ENCODE measurements around the gene GMDS.
"Not testable (repeated sequence)": the region's sequence is repeated elsewhere in the genome, so short reads cannot be mapped to it uniquely, and the experiment has no call there.

Gene GMDS

DNA sequence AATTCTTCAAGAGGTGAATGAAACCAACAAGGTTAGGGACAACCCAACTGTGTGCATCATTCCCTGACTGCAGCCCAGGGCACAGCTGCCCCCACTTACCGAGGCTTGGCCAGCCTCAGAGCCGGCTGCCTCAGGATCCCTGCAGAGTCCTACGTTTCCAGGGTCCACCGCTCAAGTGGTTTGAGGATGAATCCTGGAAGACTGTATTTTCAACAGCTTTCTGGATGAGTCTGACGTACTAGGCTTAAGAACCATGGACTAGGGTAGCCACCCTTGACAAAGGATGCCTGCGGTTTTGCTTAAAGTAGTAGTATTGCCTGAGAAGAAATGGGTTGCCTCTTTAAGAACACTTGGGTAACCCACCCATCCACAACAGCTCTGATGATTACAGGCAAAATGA is 534.3 kb downstream of the GMDS start:
- DNase-seq (ENCODE audit: low read depth in 2 of 2) = no peak

GRCh38 chr6:1709234-1709641 is 536.2 kb downstream of the GMDS start:
- no peak for DNase-seq (ENCODE audit: low read depth in 2 of 2)

DNA sequence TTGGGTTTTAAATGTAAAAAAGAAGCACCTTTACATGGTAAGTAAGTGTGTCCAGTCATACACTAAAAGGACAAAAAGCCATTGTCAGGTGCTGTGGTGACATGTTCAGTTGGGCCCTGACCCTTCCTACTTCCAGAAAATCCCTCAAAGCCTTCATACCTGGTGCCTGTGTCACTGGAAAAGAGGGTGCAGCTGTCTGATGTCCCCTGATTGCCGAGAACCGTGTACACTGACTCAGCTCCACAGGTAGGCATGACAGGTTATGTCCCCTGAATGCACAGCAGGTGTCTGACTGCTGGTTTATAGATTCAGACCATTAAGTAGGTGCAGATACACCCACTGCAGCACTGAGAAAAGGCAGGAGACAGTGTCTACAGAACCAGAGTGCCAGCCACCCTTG is 536.6 kb downstream of the GMDS start:
- no peak for DNase-seq (ENCODE audit: low read depth in 2 of 2)

GRCh38 chr6:1708122-1708521 is 537.3 kb downstream of the GMDS start:
- no peak for DNase-seq (ENCODE audit: low read depth in 2 of 2)

- no peak for DNase-seq (ENCODE audit: low read depth in 2 of 2)
Observed at GRCh38 chr6:1705630-1706029, 539.8 kb downstream of the GMDS start.

- DNase-seq (ENCODE audit: low read depth in 2 of 2) = no peak
Observed at GRCh38 chr6:1705183-1705582, 540.2 kb downstream of the GMDS start.

- DNase-seq (ENCODE audit: low read depth in 2 of 2) = no peak
Observed at GRCh38 chr6:1704711-1705110, 540.7 kb downstream of the GMDS start.

DNA sequence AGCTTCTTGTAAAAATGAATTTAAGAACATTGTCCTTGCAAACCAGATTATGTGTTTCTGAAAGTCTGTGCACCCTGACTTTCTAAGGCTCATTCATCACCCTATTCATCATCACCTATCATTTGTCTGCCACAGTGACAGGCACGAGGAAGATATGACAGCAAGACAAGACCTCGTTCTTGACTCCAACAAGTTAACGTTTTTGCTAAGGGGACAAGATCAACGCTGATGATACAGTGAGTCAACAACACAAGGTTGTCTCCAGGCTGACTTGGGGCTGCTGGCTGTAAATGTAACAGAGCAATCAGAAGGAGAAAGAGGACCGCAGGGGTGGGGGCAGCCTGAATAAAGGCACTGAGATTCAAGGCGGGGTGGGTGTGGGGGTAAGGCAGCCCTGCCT is 541.5 kb downstream of the GMDS start:
- no peak for DNase-seq (ENCODE audit: low read depth in 2 of 2)

- no peak for DNase-seq (ENCODE audit: low read depth in 2 of 2)
Observed at GRCh38 chr6:1703091-1703855, 542.1 kb downstream of the GMDS start.

DNA sequence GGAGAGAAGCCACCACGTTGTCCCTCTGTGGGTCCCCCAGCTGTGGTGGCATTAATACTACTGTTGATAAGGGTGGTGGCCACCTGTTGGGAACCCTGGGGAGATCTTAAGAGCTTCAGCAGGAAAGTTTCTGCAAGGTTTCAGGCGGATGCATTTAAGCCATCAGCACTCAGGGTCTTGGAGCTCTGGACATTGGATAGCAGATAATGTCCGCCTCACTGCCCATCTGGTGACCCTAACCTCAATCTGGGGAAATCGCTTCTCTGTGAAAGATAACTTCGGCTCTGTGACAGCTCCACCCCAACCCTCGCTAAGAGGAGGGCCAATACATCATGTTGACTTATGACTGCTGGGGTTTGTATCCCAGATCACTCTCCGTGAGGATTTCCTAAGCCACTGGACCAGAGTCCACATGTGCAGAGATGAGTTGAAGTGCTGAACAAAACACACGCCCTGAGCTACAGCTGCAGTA is 542.8 kb downstream of the GMDS start:
- no peak for DNase-seq (ENCODE audit: low read depth in 2 of 2)

- no peak for DNase-seq (ENCODE audit: low read depth in 2 of 2)
Observed at GRCh38 chr6:1701668-1702353, 543.6 kb downstream of the GMDS start.

DNA sequence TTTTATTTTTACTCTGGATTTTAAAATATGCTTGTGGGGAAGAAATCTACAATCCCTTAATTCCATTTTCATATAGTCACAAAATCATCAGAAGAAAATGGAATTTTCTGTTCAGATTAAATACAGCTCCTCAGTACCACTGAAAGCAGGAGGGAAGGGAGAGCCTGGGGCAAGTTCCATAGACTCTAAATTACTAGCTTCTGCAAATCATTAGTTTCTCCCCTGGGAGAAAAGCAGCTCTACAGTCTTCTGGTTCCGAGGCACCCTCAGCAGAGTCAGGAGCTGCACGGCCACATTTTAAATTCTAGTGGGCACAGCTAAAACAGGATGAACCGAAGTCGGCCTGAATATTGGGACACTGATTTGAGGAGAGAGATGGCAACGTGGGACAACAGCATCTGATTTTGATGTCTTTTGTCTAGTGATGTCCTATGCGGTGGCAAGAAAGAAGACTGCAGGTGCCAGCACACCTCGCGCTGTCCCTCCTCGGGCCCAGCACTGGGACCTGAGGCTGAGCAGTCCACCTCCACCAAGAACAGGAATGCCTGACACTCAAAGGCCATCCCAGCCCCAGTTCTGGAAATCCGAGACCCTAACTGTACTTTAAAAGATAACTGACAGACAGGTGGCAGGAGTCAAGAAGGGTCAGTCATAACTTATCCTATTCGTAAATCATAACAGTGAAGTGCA is 545.0 kb downstream of the GMDS start:
- DNase-seq (ENCODE audit: low read depth in 2 of 2) = no peak

DNA sequence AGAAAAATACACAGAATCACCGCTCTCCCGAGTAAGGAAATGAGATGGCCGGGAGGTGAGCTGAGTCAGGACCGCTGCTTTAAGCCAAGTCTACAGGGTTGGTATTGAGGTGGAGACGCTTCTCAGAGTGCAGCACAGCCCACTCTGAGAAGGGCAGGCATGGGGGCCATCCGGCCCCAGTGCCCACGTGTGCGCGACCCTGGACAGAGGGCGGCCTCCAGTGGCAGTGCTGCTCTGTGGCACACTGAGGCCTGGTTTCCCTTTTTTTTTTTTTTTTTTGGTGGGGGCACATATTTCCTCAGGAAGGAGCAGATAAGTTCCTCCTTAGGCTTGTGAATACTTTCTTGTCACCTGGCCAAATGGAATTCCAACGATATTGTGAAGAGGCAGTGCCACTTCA is 546.9 kb downstream of the GMDS start:
- DNase-seq (ENCODE audit: low read depth in 2 of 2) = no peak

DNA sequence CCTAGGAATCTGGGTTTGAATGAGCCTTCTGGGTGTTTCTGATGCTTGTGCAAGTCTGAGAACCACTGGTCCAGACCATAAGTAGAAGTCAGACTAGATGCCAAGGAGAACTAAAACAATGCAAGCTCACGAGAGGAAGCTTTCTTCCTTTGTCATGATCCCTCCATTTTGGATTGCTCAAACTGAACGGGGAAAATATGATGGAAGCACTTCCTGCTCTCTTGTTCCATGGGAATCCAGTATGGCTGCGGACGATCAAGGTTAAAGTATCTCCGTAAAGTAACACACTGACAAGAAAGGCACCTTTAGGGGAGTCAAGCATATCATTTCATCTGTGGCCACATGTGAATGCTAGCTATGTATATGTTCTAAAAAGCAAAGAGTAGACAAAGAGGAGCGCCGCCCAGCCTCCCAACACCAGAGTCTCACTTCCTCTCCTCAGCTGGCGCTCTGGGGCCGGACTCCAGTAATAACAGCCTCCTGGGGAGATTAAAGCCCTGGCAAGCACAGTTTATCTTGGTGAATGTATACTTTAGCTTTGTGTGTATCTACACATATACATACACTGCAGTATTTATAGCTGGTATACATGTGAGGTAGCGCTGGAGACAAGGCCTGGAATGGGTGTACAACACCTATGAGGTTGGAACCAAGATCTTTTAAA is 547.6 kb downstream of the GMDS start:
- DNase-seq (ENCODE audit: low read depth in 2 of 2) = no peak

DNA sequence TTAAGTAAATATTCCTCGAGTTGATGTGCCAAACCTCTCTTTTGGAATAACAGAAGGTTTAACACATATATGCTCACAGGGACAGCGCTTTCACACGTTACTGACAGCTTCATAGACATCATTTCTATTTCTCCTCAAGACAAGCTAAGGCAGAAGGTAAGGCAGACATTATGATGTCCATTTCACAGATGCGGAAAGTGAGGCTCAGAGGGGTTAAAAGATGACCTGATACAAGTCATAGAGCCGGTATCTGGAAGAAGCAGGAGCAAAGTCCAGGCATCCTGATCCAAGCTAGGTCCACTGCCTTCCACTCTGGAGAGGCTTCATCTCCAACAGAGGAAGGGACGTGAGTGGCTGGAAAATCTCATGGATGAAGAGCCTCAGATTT is 548.9 kb downstream of the GMDS start:
- DNase-seq (ENCODE audit: low read depth in 2 of 2) = no peak

DNA sequence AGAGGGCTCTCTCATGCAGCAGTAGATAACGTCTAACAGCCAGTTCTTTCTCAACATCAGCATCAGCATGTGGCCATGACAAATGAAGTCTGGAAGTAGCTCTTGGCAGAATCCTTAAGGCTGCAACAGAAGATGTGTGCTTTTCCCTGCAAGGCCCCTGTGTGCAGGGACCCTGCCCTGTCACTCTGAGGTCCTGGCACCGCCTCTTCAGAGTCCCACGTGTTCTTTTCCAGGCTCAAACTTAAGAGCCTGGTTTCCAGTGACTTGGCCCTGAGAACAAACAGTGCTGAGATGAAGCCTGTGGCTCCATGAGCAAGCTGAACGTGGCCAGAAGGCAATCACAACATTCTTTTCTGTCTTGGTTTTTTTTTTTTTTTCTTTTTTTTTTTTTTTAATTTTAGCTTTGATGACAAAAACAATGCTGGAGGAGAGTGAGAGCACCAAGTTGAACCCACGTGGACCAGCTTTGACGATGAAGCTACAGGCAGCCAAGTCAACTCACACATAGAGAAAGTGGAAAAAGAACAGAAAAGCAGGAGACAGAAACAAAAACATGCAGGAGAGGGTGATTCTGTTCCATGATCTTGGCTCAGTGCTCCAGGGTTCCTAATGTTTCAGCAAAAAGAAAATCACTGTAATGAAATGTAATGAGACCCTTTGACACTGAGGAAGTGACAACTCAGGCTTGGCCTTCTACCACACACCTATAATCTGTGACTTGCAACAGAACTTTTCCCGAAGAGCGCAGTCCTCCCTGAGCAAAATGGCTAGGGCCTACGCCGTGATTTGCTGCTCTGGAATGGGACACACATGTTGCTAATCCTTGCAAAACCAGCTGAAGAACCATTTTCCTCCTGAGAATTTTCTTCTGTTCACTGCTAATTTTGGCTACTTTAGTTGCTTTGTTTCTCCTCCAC is 549.6 kb downstream of the GMDS start:
- no peak for DNase-seq (ENCODE audit: low read depth in 2 of 2)

DNA sequence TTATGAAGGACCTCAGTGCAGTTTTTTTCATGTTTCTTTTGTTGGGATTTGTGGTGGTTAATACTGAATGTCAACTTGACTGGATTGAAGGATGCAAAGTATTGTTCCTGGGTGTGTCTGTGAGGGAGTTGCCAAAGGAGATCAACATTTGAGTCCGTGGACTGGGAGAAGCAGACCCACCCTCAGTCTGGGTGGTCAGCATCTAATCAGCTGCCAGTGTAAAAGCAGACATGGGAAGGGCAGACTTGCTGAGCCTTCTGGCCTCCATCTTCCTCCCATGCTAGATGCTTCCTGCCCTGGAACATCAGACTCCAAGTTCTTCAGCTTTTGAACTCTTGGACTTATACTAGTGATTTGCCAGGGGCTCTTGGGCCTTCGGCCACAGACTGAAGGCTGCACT is 553.6 kb downstream of the GMDS start:
- DNase-seq (ENCODE audit: low read depth in 2 of 2) = not testable (repeated sequence)

DNA sequence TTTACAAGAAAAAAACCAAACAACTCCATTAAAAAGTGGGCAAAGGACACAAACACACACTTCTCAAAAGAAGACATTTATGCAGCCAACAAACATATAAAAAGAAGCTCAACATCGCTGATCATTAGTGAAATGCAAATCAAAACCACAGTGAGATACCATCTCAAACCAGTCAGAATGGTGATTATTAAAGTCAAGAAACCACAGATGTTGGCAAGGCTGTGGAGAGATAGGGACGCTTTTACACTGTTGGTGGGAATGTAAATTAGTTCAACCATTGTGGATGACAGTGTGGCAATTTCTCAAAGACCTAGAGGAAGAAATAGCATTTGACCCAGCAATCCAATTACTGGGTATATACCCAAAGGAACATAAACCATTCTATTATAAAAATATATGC is 554.7 kb downstream of the GMDS start:
- DNase-seq (ENCODE audit: low read depth in 2 of 2) = not testable (repeated sequence)

GRCh38 chr6:1689141-1689540 is 556.3 kb downstream of the GMDS start:
- no peak for DNase-seq (ENCODE audit: low read depth in 2 of 2)

- no peak for DNase-seq (ENCODE audit: low read depth in 2 of 2)
Observed at GRCh38 chr6:1688396-1688795, 557.0 kb downstream of the GMDS start.

- DNase-seq (ENCODE audit: low read depth in 2 of 2) = no peak
Observed at GRCh38 chr6:1687402-1687801, 558.0 kb downstream of the GMDS start.
